GM12801 (cell line): ENCODE results near the gene UGT1A6.

Experiments used
- TF ChIP-seq, protein P1 (sequence below): IDR thresholded peaks from one replicate; pipeline ENCODE4 v1.5.1; 2011; ENCODE audit warnings: control low read depth; ENCODE audit not compliant: insufficient read length; ENCODE audit errors: extremely low read depth

The UGT1A6 gene

GRCh38 chr2:233689031-233689430, 3.7 kb upstream of the UGT1A6 start:
- TF ChIP-seq, protein P1, sequence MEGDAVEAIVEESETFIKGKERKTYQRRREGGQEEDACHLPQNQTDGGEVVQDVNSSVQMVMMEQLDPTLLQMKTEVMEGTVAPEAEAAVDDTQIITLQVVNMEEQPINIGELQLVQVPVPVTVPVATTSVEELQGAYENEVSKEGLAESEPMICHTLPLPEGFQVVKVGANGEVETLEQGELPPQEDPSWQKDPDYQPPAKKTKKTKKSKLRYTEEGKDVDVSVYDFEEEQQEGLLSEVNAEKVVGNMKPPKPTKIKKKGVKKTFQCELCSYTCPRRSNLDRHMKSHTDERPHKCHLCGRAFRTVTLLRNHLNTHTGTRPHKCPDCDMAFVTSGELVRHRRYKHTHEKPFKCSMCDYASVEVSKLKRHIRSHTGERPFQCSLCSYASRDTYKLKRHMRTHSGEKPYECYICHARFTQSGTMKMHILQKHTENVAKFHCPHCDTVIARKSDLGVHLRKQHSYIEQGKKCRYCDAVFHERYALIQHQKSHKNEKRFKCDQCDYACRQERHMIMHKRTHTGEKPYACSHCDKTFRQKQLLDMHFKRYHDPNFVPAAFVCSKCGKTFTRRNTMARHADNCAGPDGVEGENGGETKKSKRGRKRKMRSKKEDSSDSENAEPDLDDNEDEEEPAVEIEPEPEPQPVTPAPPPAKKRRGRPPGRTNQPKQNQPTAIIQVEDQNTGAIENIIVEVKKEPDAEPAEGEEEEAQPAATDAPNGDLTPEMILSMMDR: no peak

DNA sequence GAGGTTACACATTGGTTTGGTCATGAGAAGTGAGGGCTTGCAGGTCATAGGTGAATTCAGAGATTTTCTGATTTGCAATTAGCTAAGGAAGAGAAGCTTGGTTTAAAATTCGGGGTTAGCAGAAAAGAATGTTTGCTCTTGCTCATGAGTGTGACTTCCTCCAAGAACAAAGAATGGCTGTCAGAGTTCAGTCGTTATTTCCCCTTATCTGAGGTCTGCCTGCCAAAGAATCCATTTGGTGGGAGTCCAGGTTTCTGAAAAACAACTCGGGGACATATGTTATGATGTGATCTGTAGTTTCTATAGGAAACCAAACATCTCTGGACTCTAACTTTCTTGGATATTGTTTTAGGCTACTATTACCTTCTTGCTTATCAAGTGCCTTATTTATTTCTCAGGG, 3.2 kb upstream of the UGT1A6 start:
- TF ChIP-seq, protein P1: no peak

GRCh38 chr2:233690444-233690843, 2.2 kb upstream of the UGT1A6 start:
- TF ChIP-seq, protein P1: no peak

- TF ChIP-seq, protein P1: no peak
Measured at GRCh38 chr2:233691443-233692433, 952 bp upstream of the UGT1A6 start.

- TF ChIP-seq, protein P1: no peak
Measured at GRCh38 chr2:233693963-233694362, 1.3 kb downstream of the UGT1A6 start.

GRCh38 chr2:233698740-233699139, 6.0 kb downstream of the UGT1A6 start:
- TF ChIP-seq, protein P1: no peak

DNA sequence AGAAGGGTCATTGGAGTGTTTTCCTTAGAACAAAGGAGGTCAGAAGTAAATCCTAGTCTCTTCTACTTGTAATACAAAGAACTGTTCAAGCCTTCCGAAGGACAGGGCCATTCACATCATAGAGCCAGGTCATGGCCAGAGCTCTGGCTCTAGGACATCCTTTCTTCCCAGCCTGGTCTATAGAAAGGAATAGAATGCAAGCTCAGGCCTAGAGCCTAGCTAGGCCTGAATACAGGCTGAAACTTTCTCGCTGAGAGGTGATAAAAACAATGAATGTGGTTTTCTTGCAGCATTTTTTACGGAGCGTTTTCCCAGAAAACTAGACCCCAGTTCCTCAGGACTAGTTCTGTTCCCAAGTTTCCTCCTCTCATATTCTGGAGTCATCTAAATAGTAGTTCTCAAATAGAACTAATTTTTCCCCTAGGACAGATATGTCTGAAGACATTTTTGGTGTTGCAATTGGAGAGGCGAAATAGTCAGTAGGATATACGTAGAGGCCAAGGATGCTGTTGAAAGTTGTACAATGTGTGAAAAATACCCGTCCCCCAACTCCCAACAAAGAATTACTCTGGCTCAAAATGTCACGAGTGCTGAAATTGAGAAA, 6.8 kb downstream of the UGT1A6 start:
- TF ChIP-seq, protein P1: no peak
